H9 (cell line): ENCODE measurements around the gene CCDC178. TPM values are rescaled to one million over a fixed set of nuclear protein-coding genes. Genes with fewer than 3 reads are reported as not detected.

Source experiments
- DNase-seq: peaks from one replicate; pipeline ENCODE4 v3.0.0-alpha.2; 2017
- H2AFZ ChIP-seq: one replicate; pipeline ENCODE4 v1.6.1; 2013; ENCODE audit warnings: mild to moderate bottlenecking, low read length, control low read depth, moderate library complexity
- H2AK5ac ChIP-seq: 2 replicates; pipeline ENCODE4 v1.6.1; 2013; ENCODE audit warnings: low read length, control low read depth, mixed read lengths; ENCODE audit not compliant: insufficient read length
- H2BK120ac ChIP-seq: one replicate; pipeline ENCODE4 v1.6.1; 2013; ENCODE audit warnings: low read depth, mild to moderate bottlenecking, low read length, control low read depth, inconsistent platforms; ENCODE audit not compliant: poor library complexity, severe bottlenecking
- H2BK12ac ChIP-seq: 2 replicates; pipeline ENCODE4 v1.6.1; 2013; ENCODE audit warnings: low read length, control low read depth, mixed read lengths, low read depth; ENCODE audit not compliant: insufficient read length
- H2BK15ac ChIP-seq: 2 replicates; pipeline ENCODE4 v1.6.1; 2013; ENCODE audit warnings: low read depth, low read length, control low read depth
- H2BK20ac ChIP-seq: one replicate; pipeline ENCODE4 v1.6.1; 2013; ENCODE audit warnings: low read depth, mild to moderate bottlenecking, low read length, control low read depth, inconsistent platforms; ENCODE audit not compliant: poor library complexity, severe bottlenecking
- H2BK5ac ChIP-seq: 2 replicates; pipeline ENCODE4 v1.6.1; 2013; ENCODE audit warnings: low read length, control low read depth, mixed read lengths; ENCODE audit not compliant: insufficient read length
- H3K14ac ChIP-seq: 2 replicates; pipeline ENCODE4 v1.6.1; 2013; ENCODE audit warnings: low read length, control low read depth; ENCODE audit not compliant: insufficient read depth
- H3K18ac ChIP-seq: 2 replicates; pipeline ENCODE4 v1.6.1; 2013; ENCODE audit warnings: low read depth, mild to moderate bottlenecking, mixed read lengths, low read length, control low read depth; ENCODE audit not compliant: insufficient read length
- H3K23ac ChIP-seq: 2 replicates; pipeline ENCODE4 v1.6.1; 2013; ENCODE audit warnings: low read length, control low read depth, mixed read lengths, low read depth; ENCODE audit not compliant: insufficient read length
- H3K23me2 ChIP-seq: 2 replicates; pipeline ENCODE4 v1.6.1; 2013; ENCODE audit warnings: low read depth, mild to moderate bottlenecking, mixed read lengths, low read length, control low read depth; ENCODE audit not compliant: insufficient read length, poor library complexity, severe bottlenecking
- H3K27ac ChIP-seq: 2 replicates; pipeline ENCODE4 v1.5.1; 2013; ENCODE audit warnings: low read length, control low read depth, mixed read lengths, low read depth; ENCODE audit not compliant: insufficient read length
- H3K27me3 ChIP-seq: 2 replicates; pipeline ENCODE4 v1.6.1; 2013; ENCODE audit warnings: low read length, control low read depth, inconsistent platforms; ENCODE audit not compliant: insufficient read depth
- H3K4ac ChIP-seq: 2 replicates; pipeline ENCODE4 v1.6.1; 2013; ENCODE audit warnings: low read depth, mild to moderate bottlenecking, control low read depth, inconsistent platforms, low read length, moderate library complexity
- H3K4me1 ChIP-seq: 2 replicates; pipeline ENCODE4 v1.6.1; 2013; ENCODE audit warnings: low read length, control low read depth, inconsistent platforms; ENCODE audit not compliant: insufficient read depth
- H3K4me2 ChIP-seq: 2 replicates; pipeline ENCODE4 v1.6.1; 2013; ENCODE audit warnings: low read length, control low read depth, mixed read lengths; ENCODE audit not compliant: insufficient read length, insufficient read depth
- H3K56ac ChIP-seq: 2 replicates; pipeline ENCODE4 v1.6.1; 2013; ENCODE audit warnings: low read depth, mild to moderate bottlenecking, mixed read lengths, low read length, control low read depth; ENCODE audit not compliant: insufficient read length
- H3K79me1 ChIP-seq: 2 replicates; pipeline ENCODE4 v1.6.1; 2013; ENCODE audit warnings: low read depth, mild to moderate bottlenecking, moderate library complexity, low read length, control low read depth, inconsistent platforms; ENCODE audit not compliant: insufficient read depth, poor library complexity, severe bottlenecking
- H3K79me2 ChIP-seq: 2 replicates; pipeline ENCODE4 v1.6.1; 2013; ENCODE audit warnings: low read length, control low read depth, inconsistent platforms; ENCODE audit not compliant: insufficient read depth
- H3K9ac ChIP-seq: 2 replicates; pipeline ENCODE4 v1.6.1; 2013; ENCODE audit warnings: low read length, control low read depth, mixed read lengths; ENCODE audit not compliant: insufficient read length; ENCODE audit errors: extremely low read depth
- H3K9me3 ChIP-seq: one replicate; pipeline ENCODE4 v1.6.1; 2013; ENCODE audit warnings: low read depth, low read length, inconsistent platforms; ENCODE audit not compliant: control insufficient read depth
- H3T11ph ChIP-seq: one replicate; pipeline ENCODE4 v1.6.1; 2013; ENCODE audit warnings: mild to moderate bottlenecking, low read length, control low read depth, inconsistent platforms
- H4K20me1 ChIP-seq: one replicate; pipeline ENCODE4 v1.6.1; 2013; ENCODE audit not compliant: control insufficient read depth, insufficient read length, insufficient read depth
- H4K5ac ChIP-seq: 2 replicates; pipeline ENCODE4 v1.6.1; 2013; ENCODE audit warnings: low read depth, mild to moderate bottlenecking, mixed read lengths, low read length, control low read depth; ENCODE audit not compliant: insufficient read length
- H4K8ac ChIP-seq: replicated peaks from 2 replicates; pipeline ENCODE4 v1.6.1; 2013; ENCODE audit warnings: low read length, control low read depth, mixed read lengths, low read depth; ENCODE audit not compliant: insufficient read length
- H4K91ac ChIP-seq: 2 replicates; pipeline ENCODE4 v1.6.1; 2013; ENCODE audit warnings: low read depth, mild to moderate bottlenecking, moderate library complexity, mixed read lengths, low read length, control low read depth; ENCODE audit not compliant: insufficient read length
- H3K27ac Mint-ChIP-seq, 3 experiments: 2 replicates in 2 of 3; 3 replicates in 1 of 3; pipeline ENCODE4 v1.8.0; 2020 to 2021; ENCODE audit warnings: mixed read lengths in 3 of 3, mild to moderate bottlenecking in 1 of 3, moderate library complexity in 1 of 3
- H3K27me3 Mint-ChIP-seq: 2 replicates; pipeline ENCODE4 v1.8.0; 2021; ENCODE audit warnings: low read depth, mild to moderate bottlenecking, moderate library complexity, mixed read lengths
- H3K36me3 Mint-ChIP-seq, 3 experiments: 2 replicates in 2 of 3; 3 replicates in 1 of 3; pipeline ENCODE4 v1.8.0; 2020 to 2021; ENCODE audit warnings: low read depth in 3 of 3, mixed read lengths in 3 of 3; ENCODE audit not compliant: insufficient read depth in 1 of 3
- H3K4me1 Mint-ChIP-seq, 2 experiments: 2 replicates each; pipeline ENCODE4 v1.8.0; 2020; ENCODE audit warnings: mixed read lengths in 2 of 2
- H3K4me3 Mint-ChIP-seq, 2 experiments: 2 replicates in 1 of 2; 3 replicates in 1 of 2; pipeline ENCODE4 v1.8.0; 2020 to 2021; ENCODE audit warnings: mild to moderate bottlenecking in 2 of 2, mixed read lengths in 2 of 2, moderate library complexity in 1 of 2
- H3K9me3 Mint-ChIP-seq, 2 experiments: 2 replicates in 1 of 2; 3 replicates in 1 of 2; pipeline ENCODE4 v1.8.0; 2020; ENCODE audit warnings: mild to moderate bottlenecking in 2 of 2, mixed read lengths in 2 of 2, moderate library complexity in 1 of 2
- CTCF ChIP-seq: fragments of 200-600 bp; sonication (generic); conservative IDR thresholded peaks from 3 replicates; pipeline ENCODE4 v1.8.0; 2021; ENCODE audit warnings: antibody characterized with exemption, mild to moderate bottlenecking
- total RNA-seq: library from RNA; stranded (reverse); gene quantifications from 2 replicates; pipeline ENCODE4 v1.2.1, GENCODE V29; 2021

CCDC178 gene
- total RNA-seq, 1 experiment from 2014 or later = not detected

GRCh38 chr18:33277431-33277830 lies 163.1 kb downstream of the CCDC178 start:
- H3K4me1 Mint-ChIP-seq = peaks cover 6 to 7% of the 10 kb centered on the region in 2 experiments

More at GRCh38 chr18:33277431-33277830, 163.1 kb downstream of the CCDC178 start:
- no peaks in the 10 kb centered on the region for H4K20me1 ChIP-seq
- no peak overlapping the region for H4K5ac ChIP-seq
- H3K23me2 ChIP-seq = no peaks in the 10 kb centered on the region
- no peaks in the 10 kb centered on the region; a peak in 1 of 5 replicates for H3K9me3 Mint-ChIP-seq
- no peak overlapping the region for H3K18ac ChIP-seq
- H2BK12ac ChIP-seq = no peak overlapping the region
- H3K27ac Mint-ChIP-seq = peak overlapping the region in 1 of 3 experiments; percentile 59; a peak in 1 of 7 replicates
- H3K4me1 ChIP-seq = no peaks in the 10 kb centered on the region; the same call in 1 of the 2 replicates
- H2BK15ac ChIP-seq = no peak overlapping the region
- no peak overlapping the region for H3K27ac ChIP-seq
- H3K4ac ChIP-seq = no peak overlapping the region
- no peak overlapping the region for H2BK5ac ChIP-seq
- no peaks in the 10 kb centered on the region for H3K27me3 ChIP-seq
- TF ChIP-seq CTCF = no peak
- H3K23ac ChIP-seq = no peak overlapping the region
- H3K9ac ChIP-seq = no peak overlapping the region
- no peaks in the 10 kb centered on the region for H3K27me3 Mint-ChIP-seq
- H4K8ac ChIP-seq = no peak overlapping the region
- no peak overlapping the region for H3K4me2 ChIP-seq
- DNase-seq = no peak
- H2BK20ac ChIP-seq = no peak overlapping the region
- H3T11ph ChIP-seq = no peak overlapping the region
- no peaks in the 10 kb centered on the region for H3K9me3 ChIP-seq
- H2BK120ac ChIP-seq = no peak overlapping the region
- no peaks in the 10 kb centered on the region for H3K79me2 ChIP-seq
- H2AK5ac ChIP-seq = no peak overlapping the region
- H3K56ac ChIP-seq = no peak overlapping the region
- no peaks in the 10 kb centered on the region for H3K36me3 Mint-ChIP-seq
- H3K14ac ChIP-seq = no peak overlapping the region
- no peaks in the 10 kb centered on the region for H3K79me1 ChIP-seq
- H4K91ac ChIP-seq = no peak overlapping the region
- no peak overlapping the region for H3K4me3 Mint-ChIP-seq
- H2AFZ ChIP-seq = no peak overlapping the region
